ENCODE results near the gene TGIF2. TPM values are rescaled to one million over a fixed set of nuclear protein-coding genes. Genes with fewer than 3 reads are reported as not detected.

The TGIF2 gene
- total and polyA plus RNA-seq, 5 donors from 2014 or later: 19.4 to 38.9 (median 24.7) TPM

DNA sequence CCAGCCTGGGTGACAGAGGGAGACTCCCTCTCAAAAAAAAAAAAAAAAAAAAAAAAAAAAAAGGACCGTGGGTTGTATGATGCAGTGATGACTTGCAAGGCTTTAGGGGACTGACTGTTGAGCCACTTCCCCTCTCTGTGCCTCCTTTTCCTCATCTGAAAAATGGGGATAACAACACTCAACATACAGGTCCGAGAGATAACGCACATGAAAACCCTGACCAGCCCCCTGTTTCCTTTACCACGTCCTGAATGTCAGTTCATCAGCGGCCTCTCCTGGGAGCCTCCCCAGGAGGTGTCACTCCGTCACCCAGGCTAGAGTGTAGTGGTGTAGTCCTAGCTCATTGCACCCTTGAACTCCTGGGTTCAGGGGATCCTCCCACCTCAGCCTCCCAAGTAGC lies 68.7 kb downstream of the TGIF2 start:
- Mint-ChIP-seq H3K4me1 (peaks cover 14 to 61% (median 37%) of the 10 kb centered on the region in 4 donors), H3K4me3 (peak overlapping the region; percentile 95 to 99 (median 97)), H3K27ac (peak overlapping the region in 2 of 3 donors; percentile 58 to 97), H3K27me3 (peaks cover 4% of the 10 kb centered on the region), H3K9me3 (no peaks in the 10 kb centered on the region), H3K36me3 (peaks cover 15% of the 10 kb centered on the region)
- Histone ChIP-seq H3K4me3 (ENCODE audit: low read depth, low read length) (peak overlapping the region; percentile 51), H3K9me3 (ENCODE audit: control insufficient read depth in 2 of 2, low read length in 2 of 2) (no peaks in the 10 kb centered on the region), H3K27ac (ENCODE audit: insufficient read depth, low read length, poor library complexity, severe bottlenecking) (no peak overlapping the region), H3K4me1 (ENCODE audit: control insufficient read depth, insufficient read depth, low read length, poor library complexity, severe bottlenecking) (peaks cover 57% of the 10 kb centered on the region), H3K36me3 (ENCODE audit: control insufficient read depth, insufficient read depth, low read length) (peaks cover 38% of the 10 kb centered on the region), H3K27me3 (ENCODE audit: control insufficient read depth, insufficient read depth, low read length) (no peaks in the 10 kb centered on the region)
- ATAC-seq (ENCODE audit: low read depth in 2 of 2): no peak
- no peak for DNase-seq

Other genes with a start within 250 kb of the TGIF2 start
- 7.7 TPM for gene MYL9, start 32.1 kb upstream of the TGIF2 start, total RNA-seq
- not detected for gene MYL9, start 32.1 kb upstream of the TGIF2 start, polyA plus RNA-seq
- 75.8 TPM for gene RAB5IF, start 32.2 kb downstream of the TGIF2 start, total RNA-seq
- gene RAB5IF, start 32.2 kb downstream of the TGIF2 start, polyA plus RNA-seq: 100 to 1,000 TPM; 199 to 248 (median 214) TPM
- 39.4 TPM for gene SLA2, start 72.6 kb downstream of the TGIF2 start, total RNA-seq
- 10 to 100 TPM; 11.9 to 17.0 (median 14.7) TPM for gene SLA2, start 72.6 kb downstream of the TGIF2 start, polyA plus RNA-seq
- 26.7 TPM for gene NDRG3, start 172.5 kb downstream of the TGIF2 start, total RNA-seq
- gene NDRG3, start 172.5 kb downstream of the TGIF2 start, polyA plus RNA-seq: 10 to 100 TPM; 46.8 to 57.2 (median 55.1) TPM
- 12.2 TPM for gene DSN1, start 200.2 kb downstream of the TGIF2 start, total RNA-seq
- gene DSN1, start 200.2 kb downstream of the TGIF2 start, polyA plus RNA-seq: 10 to 100 TPM; 11.8 to 17.9 (median 13.8) TPM

All from CD4-positive, CD25-positive, alpha-beta regulatory T cell (primary cell).